HFFc6 (cell line): ENCODE data around the gene PELI2. TPM values are rescaled to one million over a fixed set of nuclear protein-coding genes. Genes with fewer than 3 reads are reported as not detected.

Source experiments
- DNase-seq: peaks from one replicate; pipeline ENCODE4 v3.0.0-alpha.2; 2018
- H3K27ac Mint-ChIP-seq: 2 replicates; pipeline ENCODE4 v1.8.0; 2020; ENCODE audit warnings: mild to moderate bottlenecking, mixed read lengths
- H3K27me3 Mint-ChIP-seq: 2 replicates; pipeline ENCODE4 v1.8.0; 2021; ENCODE audit warnings: mild to moderate bottlenecking, moderate library complexity, mixed read lengths; ENCODE audit not compliant: insufficient read depth
- H3K36me3 Mint-ChIP-seq: 2 replicates; pipeline ENCODE4 v1.8.0; 2021; ENCODE audit warnings: low read depth, mixed read lengths
- H3K4me1 Mint-ChIP-seq: 2 replicates; pipeline ENCODE4 v1.8.0; 2020; ENCODE audit warnings: low read depth, mixed read lengths
- H3K4me3 Mint-ChIP-seq: 2 replicates; pipeline ENCODE4 v1.8.0; 2020; ENCODE audit warnings: mild to moderate bottlenecking, moderate library complexity, mixed read lengths
- H3K9me3 Mint-ChIP-seq: 2 replicates; pipeline ENCODE4 v1.8.0; 2020; ENCODE audit warnings: mild to moderate bottlenecking, mixed read lengths
- total RNA-seq, 6 experiments: library from RNA; stranded (reverse); fragmentation: NEBNext Ultra II Directional; extraction: Animal tissue kit (Norgen Biotek cat#: 25700); gene quantifications; 2 replicates in 1 of 6; 3 replicates in 5 of 6; pipeline ENCODE4 v1.2.3, GENCODE V29; 2021
- TF ChIP-seq, protein P1 (sequence below): fragments of 200-600 bp; sonication (generic); IDR thresholded peaks from 2 replicates; pipeline ENCODE4 v1.5.0; 2021; ENCODE audit warnings: antibody characterized with exemption, mild to moderate bottlenecking

Gene PELI2
- total RNA-seq, 6 experiments from 2014 or later = 0.69 to 5.9 (median 4.6) TPM

DNA sequence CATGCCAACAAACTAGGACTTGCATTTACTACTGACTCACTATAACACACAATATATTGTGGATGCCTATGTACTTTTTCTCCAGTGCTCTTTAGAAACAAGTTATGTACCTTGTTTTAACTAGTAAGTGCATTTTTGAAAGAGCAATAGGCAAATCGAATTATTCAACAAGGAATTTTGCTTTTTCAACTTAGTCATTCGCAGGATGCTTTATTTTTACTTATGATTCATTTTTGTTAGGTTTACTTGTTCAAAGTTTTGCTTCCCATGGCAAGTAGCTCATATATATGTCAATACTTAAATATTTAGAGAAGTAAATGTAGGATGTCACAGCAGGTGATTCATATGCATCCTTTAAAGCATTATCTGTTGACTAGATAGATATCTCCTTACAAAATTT is 149.8 kb downstream of the PELI2 start:
- DNase-seq = peak; percentile 21
- Mint-ChIP-seq H3K36me3 (no peaks in the 10 kb centered on the region; the same call in 1 of the 2 replicates), H3K27me3 (no peaks in the 10 kb centered on the region; the same call in 1 of the 2 replicates), H3K27ac (peak overlapping the region; percentile 48), H3K9me3 (no peaks in the 10 kb centered on the region), H3K4me3 (peak overlapping the region; percentile 55; the same call in 1 of the 2 replicates), H3K4me1 (peaks cover 59% of the 10 kb centered on the region)
- TF ChIP-seq, protein P1, sequence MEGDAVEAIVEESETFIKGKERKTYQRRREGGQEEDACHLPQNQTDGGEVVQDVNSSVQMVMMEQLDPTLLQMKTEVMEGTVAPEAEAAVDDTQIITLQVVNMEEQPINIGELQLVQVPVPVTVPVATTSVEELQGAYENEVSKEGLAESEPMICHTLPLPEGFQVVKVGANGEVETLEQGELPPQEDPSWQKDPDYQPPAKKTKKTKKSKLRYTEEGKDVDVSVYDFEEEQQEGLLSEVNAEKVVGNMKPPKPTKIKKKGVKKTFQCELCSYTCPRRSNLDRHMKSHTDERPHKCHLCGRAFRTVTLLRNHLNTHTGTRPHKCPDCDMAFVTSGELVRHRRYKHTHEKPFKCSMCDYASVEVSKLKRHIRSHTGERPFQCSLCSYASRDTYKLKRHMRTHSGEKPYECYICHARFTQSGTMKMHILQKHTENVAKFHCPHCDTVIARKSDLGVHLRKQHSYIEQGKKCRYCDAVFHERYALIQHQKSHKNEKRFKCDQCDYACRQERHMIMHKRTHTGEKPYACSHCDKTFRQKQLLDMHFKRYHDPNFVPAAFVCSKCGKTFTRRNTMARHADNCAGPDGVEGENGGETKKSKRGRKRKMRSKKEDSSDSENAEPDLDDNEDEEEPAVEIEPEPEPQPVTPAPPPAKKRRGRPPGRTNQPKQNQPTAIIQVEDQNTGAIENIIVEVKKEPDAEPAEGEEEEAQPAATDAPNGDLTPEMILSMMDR = no peak

DNA sequence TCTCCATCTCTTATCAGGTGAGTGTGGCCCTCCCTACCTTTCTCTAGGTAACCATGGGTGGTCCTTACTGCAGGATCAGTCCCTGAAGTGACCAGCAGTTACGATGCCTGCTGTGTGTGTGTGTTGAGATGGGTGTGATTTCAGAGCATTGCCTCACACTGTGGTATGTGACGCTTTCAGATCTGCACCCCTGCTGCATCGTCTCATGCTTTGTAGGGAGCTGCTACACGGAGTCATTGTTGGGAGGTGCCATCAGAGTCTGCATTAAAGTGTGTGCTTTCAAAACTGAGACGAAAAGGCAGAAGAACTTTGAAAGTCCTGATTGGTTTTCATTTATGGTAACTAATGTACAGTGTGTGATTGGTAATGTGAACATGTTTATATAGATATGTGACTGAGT is 150.5 kb downstream of the PELI2 start:
- Mint-ChIP-seq H3K4me3 (peak overlapping the region; percentile 55), H3K27me3 (no peaks in the 10 kb centered on the region; the same call in 1 of the 2 replicates), H3K4me1 (peaks cover 65% of the 10 kb centered on the region), H3K9me3 (no peaks in the 10 kb centered on the region), H3K27ac (peak overlapping the region; percentile 48), H3K36me3 (no peaks in the 10 kb centered on the region; the same call in 1 of the 2 replicates)
- no peak for DNase-seq
- TF ChIP-seq, protein P1 = no peak

DNA sequence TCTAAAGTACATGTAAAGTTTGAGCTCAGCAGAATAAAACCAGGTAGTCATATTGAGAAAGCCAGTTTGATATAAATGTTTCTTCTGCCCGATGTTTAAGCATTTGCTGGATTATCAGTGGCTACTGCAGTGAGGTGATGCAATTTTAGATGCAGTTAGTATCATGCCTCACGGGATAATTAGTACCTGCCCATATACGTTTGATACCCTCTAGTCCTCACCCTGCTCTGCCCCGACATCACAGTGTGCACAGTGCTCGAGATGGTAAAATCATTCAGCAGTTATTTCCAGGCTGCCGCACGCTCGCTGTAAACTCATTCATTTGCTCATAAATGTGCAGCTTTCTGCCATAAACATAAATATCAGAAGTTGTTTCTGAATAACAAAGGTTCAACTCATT is 152.7 kb downstream of the PELI2 start:
- TF ChIP-seq, protein P1 = no peak
- no peak overlapping the region for H3K27ac Mint-ChIP-seq
- no peaks in the 10 kb centered on the region for H3K36me3 Mint-ChIP-seq
- no peak overlapping the region for H3K4me3 Mint-ChIP-seq
- no peaks in the 10 kb centered on the region; the same call in 1 of the 2 replicates for H3K27me3 Mint-ChIP-seq
- H3K9me3 Mint-ChIP-seq = no peaks in the 10 kb centered on the region
- peaks cover 79% of the 10 kb centered on the region for H3K4me1 Mint-ChIP-seq
- no peak for DNase-seq

DNA sequence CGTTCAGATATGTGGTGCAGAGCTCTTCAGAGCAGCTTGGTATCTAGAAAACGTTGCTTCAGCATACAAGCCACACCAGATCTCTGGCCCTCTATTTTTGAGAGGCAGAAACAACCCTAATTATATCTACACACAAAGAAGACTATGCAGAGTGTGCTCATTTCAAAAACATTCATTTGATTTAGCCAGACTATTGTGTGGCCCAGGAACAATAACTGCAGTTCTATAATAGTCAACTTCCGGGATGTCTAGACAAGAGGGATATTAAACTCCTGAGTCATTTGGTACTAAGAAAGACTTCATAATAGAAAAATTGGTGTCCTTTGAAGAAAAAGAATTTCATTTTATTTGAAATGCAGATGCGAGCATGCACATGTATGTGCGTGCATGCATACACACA is 153.8 kb downstream of the PELI2 start:
- Mint-ChIP-seq H3K27ac (peak overlapping the region; percentile 47), H3K4me1 (peaks cover 75% of the 10 kb centered on the region), H3K9me3 (no peaks in the 10 kb centered on the region), H3K4me3 (peak overlapping the region; percentile 15), H3K27me3 (no peaks in the 10 kb centered on the region; the same call in 1 of the 2 replicates), H3K36me3 (no peaks in the 10 kb centered on the region)
- TF ChIP-seq, protein P1 = no peak
- DNase-seq = peak; percentile 57

DNA sequence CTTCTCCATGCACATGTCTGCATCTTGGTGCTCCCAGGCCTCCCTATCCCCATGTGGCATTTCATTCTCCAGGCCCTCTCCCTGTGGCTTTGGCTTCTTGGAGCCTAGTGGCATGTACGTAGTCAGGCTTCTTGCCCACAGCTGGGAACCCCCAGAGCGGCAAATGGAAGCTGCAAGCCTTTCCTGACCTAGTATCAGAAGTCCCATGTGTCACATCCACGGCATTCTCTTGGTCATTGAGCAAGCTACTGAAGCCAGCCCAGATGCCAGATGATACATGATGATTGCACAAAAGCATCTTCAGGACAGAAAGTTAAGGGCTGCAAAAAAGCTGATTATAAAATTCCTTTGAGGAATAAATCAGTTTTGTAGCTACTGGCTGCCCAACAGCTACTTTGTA is 154.9 kb downstream of the PELI2 start:
- Mint-ChIP-seq H3K27ac (peak overlapping the region; percentile 75), H3K4me3 (no peak overlapping the region; the same call in 1 of the 2 replicates), H3K9me3 (no peaks in the 10 kb centered on the region), H3K27me3 (no peaks in the 10 kb centered on the region; the same call in 1 of the 2 replicates), H3K4me1 (peaks cover 64% of the 10 kb centered on the region), H3K36me3 (no peaks in the 10 kb centered on the region)
- TF ChIP-seq, protein P1 = no peak
- DNase-seq = peak; percentile 43
